ENCODE measurements around the gene CCDC149. TPM values are rescaled to one million over a fixed set of nuclear protein-coding genes. Genes with fewer than 3 reads are reported as not detected.

CCDC149 gene
- total RNA-seq, 4 donors from 2014 or later: 21.9 to 38.7 (median 34.0) TPM

- H3K9me3 ChIP-seq: peaks cover 0 to 7% (median 0%) of the 10 kb centered on the region in 3 donors
- H3K36me3 ChIP-seq: no peaks in the 10 kb centered on the region
- ATAC-seq: no peak
- H3K4me3 ChIP-seq: no peak overlapping the region
- H3K4me1 ChIP-seq: peaks cover 0 to 19% (median 5%) of the 10 kb centered on the region in 3 donors
- H3K27ac ChIP-seq: no peak overlapping the region
- 88 to 92% methylated on average over 3 to 8 of the region's 20 CpGs for WGBS, 2 donors (ENCODE audit: low coverage in 1 of 2)
- no peaks in the 10 kb centered on the region for H3K27me3 ChIP-seq
- TF ChIP-seq EP300 (IDR thresholded peaks at IDR 0.05) (no peak), POLR2AphosphoS5 (IDR thresholded peaks at IDR 0.05) (no peak), CTCF (IDR thresholded peaks at IDR 0.05) (no peak), POLR2A (IDR thresholded peaks at IDR 0.05) (no peak)
Measured at GRCh38 chr4:24917076-24917856, 4.4 kb upstream of the CCDC149 start.

DNA sequence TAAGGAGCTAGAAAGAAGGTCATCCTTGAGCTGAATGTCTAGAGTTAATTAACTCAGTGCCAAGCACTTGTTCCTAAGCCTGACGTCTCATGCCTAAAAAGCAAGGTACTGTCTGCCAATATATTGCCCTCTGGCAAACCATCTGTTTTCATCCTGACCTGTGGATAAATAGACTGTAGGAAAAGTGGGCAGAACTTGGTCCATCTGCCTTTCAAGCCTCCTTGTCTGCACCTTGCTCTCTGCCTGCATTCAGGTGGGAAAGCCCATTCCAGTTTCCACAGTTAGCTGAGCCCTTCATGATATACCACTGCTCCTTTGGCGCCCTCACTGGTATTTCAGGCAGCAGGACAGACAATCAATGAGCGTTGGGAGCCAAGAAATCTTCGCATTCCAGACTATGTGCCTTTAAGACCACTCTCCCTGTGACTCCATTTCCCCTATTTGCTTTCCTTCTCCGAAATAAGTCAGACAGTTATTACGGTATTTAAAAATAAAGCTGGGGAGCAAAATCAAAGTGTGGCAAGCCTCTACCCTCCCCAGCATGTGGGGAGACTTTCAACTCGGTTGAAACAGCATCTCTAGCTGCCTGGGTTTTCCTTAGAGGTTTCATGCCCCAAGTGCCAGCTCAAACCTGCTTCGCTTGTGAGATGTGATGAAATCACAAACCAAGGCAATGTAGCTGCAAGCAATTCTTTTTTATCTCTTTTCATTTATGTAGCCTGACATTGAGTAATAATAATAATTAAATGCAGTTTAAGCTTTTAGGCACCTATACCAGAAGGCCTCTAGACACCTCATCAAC, 2.5 kb upstream of the CCDC149 start:
- TF ChIP-seq CTCF (IDR thresholded peaks at IDR 0.05) (peak in 1 of 4 experiments; percentile 37), EP300 (IDR thresholded peaks at IDR 0.05) (no peak), POLR2A (IDR thresholded peaks at IDR 0.05) (no peak)
- Histone ChIP-seq H3K4me1 (peaks cover 0 to 37% (median 5%) of the 10 kb centered on the region in 3 donors), H3K36me3 (peaks cover 0 to 7% of the 10 kb centered on the region in 2 donors), H3K4me3 (no peak overlapping the region), H3K27me3 (no peaks in the 10 kb centered on the region), H3K27ac (no peak overlapping the region), H3K9me3 (peaks cover 0 to 6% (median 0%) of the 10 kb centered on the region in 3 donors)
- WGBS, 2 donors (ENCODE audit: low coverage in 1 of 2): 70 to 75% methylated on average over 6 to 8 of the region's 8 CpGs
- no peak for ATAC-seq

- no peak for ATAC-seq
- H3K4me3 ChIP-seq: no peak overlapping the region
Measured at GRCh38 chr4:24914460-24914859, 1.6 kb upstream of the CCDC149 start.

DNA sequence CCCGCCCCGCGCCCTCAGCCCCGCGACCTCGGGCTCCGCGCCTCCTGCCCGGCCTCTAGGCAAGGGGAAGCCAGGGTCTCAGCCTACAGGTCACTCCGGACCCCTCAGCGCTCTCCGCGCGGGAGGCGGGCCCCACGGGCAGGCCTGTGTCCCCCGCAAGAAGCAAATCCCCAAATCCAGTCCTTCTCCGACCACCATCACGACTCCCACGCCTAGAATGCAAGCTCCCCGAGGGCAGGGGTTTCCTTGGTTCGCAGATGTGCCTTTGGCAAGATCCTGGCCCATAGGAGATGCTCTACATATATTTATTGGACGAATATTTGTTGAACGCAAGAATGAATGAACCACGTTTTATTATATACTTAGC, 260 bp upstream of the CCDC149 start:
- 46 to 73% methylated on average over 4 to 6 of the region's 25 CpGs for WGBS, 2 donors (ENCODE audit: low coverage in 1 of 2)
- no peaks in the 10 kb centered on the region for H3K27me3 ChIP-seq
- H3K4me1 ChIP-seq: peaks cover 0 to 37% (median 5%) of the 10 kb centered on the region in 3 donors
- peaks cover 0 to 14% (median 0%) of the 10 kb centered on the region in 3 donors for H3K9me3 ChIP-seq
- ATAC-seq: no peak
- TF ChIP-seq EP300 (IDR thresholded peaks at IDR 0.05) (no peak), POLR2AphosphoS5 (IDR thresholded peaks at IDR 0.05) (no peak), POLR2A (IDR thresholded peaks at IDR 0.05) (no peak), CTCF (IDR thresholded peaks at IDR 0.05) (no peak)
- peak overlapping the region; percentile 90 to 96 (median 96) for H3K27ac ChIP-seq
- H3K4me3 ChIP-seq: peak overlapping the region; percentile 46 to 78
- peaks cover 0 to 29% of the 10 kb centered on the region in 2 donors for H3K36me3 ChIP-seq

More at GRCh38 chr4:24914460-24914859, 1.6 kb upstream of the CCDC149 start:
- H3K27me3 ChIP-seq: no peaks in the 10 kb centered on the region
- H3K27ac ChIP-seq: no peak overlapping the region
- TF ChIP-seq POLR2A (IDR thresholded peaks at IDR 0.05) (no peak), CTCF (IDR thresholded peaks at IDR 0.05) (no peak), POLR2AphosphoS5 (IDR thresholded peaks at IDR 0.05) (no peak), EP300 (IDR thresholded peaks at IDR 0.05) (no peak)
- H3K4me1 ChIP-seq: peaks cover 0 to 37% (median 5%) of the 10 kb centered on the region in 3 donors
- WGBS, 2 donors (ENCODE audit: low coverage in 1 of 2): 100% methylated on average over 1 to 3 of the region's 6 CpGs
- H3K36me3 ChIP-seq: peaks cover 0 to 15% of the 10 kb centered on the region in 2 donors
- H3K9me3 ChIP-seq: peaks cover 0 to 8% (median 0%) of the 10 kb centered on the region in 3 donors

All from gastroesophageal sphincter (tissue), 4 donors.